GM21529 (cell line): ENCODE measurements around the gene MCRS1.
A peak's percentile ranks its signal among the peaks of the same experiment; 100 is the strongest.
"Not testable (repeated sequence)": the region's sequence is repeated elsewhere in the genome, so short reads cannot be mapped to it uniquely, and the experiment has no call there.

Source experiments
- ATAC-seq: cut with Tn5 transposase; IDR thresholded peaks from one replicate; pipeline ENCODE4 v1.9.1; 2021; ENCODE audit not compliant: unreplicated experiment

Gene MCRS1

DNA sequence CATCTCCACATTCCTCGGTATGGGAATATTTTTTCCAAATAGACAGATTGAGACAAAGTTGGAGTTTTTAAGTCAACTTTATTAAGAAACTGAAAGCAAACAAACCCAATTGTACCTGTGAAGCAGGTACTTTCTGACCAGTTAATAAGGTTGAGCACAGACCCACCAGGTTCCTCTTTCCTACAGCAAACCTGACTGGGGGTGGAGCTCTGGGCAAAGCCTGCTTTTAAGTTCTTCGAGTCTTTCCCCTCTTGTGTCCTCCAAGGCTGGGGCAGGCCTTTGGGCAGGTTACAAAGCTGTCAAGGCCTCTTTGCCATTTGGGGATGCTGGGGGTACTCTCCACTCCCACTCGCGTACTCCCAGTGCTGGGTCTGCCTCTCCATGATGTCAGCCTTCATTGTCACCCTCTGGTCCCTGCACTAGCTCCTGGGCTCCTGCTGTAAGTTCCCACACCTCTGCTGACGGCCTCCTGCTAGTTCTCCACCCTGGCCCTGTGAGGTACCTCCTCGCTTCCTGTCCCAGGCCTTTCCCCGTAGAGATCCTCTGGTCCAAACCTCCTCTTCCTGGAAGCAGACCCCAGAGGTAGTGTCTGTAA, 25.9 kb downstream of the MCRS1 start:
- ATAC-seq: no peak

DNA sequence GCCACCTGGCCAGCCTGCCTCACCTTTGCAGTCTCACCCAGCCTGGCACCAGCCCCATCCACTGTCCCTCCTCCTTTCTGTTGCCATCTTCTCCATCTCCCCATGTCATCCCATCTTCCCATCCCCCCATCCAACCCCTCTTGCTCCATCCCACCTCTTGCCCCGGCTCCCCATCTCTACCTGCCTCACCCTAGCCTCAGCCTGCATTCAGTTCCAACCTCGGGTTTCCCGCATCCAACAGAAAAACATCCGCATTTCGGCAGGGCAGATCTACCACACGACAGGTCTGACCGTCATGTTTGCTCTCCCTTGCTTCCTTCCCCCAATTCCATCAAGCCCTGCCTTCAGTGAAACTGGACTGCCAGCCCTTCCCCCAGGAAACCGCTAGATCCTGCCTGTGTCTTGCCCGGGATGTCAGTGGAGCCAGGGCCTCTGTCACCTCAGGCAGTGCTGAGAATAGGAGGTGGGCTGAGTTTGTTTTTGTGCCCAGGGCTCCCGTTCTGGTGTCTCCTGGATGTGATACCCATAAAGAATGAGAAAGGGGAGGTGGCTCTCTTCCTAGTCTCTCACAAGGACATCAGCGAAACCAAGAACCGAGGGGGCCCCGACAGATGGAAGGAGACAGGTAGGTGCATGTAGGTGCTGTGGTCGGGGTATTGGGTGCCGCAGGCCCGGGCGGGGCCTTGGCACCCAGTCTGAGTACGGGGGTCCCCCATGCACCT, 26.6 kb downstream of the MCRS1 start:
- ATAC-seq: no peak

DNA sequence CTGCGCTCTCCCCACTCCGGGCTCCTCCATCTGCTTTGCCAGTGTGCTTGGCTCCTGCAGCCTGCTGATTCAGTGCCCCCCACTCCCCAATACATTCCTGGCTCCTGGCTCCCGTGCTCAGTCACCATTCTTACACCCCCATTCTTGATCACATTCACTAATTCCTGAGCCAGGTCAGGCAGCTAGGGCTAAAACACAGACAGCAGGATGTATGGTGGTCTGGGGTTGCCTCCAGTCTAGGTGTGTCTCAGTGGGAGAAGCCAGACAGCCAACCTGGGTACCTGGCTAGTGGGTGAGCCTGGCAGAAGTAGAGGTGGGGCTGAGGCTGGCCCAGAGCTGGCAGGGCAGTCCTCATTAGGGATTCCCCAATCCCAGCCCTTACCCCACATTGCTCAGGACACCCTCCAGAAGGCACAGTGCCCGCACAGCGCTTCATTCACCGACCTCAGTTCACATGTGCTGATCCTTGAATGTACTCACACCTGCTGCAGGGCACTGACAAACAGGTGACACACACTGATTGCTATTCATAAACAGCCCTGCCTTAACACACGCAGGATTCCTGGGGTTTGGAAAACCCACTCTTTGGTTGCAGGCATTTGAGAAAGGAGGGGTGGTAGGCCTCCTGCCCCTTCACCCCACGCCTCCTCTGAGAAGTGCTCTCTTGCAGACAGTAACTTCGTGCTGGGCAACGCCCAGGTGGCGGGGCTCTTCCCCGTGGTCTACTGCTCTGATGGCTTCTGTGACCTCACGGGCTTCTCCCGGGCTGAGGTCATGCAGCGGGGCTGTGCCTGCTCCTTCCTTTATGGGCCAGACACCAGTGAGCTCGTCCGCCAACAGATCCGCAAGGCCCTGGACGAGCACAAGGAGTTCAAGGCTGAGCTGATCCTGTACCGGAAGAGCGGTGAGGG, 27.5 kb downstream of the MCRS1 start:
- ATAC-seq: no peak

DNA sequence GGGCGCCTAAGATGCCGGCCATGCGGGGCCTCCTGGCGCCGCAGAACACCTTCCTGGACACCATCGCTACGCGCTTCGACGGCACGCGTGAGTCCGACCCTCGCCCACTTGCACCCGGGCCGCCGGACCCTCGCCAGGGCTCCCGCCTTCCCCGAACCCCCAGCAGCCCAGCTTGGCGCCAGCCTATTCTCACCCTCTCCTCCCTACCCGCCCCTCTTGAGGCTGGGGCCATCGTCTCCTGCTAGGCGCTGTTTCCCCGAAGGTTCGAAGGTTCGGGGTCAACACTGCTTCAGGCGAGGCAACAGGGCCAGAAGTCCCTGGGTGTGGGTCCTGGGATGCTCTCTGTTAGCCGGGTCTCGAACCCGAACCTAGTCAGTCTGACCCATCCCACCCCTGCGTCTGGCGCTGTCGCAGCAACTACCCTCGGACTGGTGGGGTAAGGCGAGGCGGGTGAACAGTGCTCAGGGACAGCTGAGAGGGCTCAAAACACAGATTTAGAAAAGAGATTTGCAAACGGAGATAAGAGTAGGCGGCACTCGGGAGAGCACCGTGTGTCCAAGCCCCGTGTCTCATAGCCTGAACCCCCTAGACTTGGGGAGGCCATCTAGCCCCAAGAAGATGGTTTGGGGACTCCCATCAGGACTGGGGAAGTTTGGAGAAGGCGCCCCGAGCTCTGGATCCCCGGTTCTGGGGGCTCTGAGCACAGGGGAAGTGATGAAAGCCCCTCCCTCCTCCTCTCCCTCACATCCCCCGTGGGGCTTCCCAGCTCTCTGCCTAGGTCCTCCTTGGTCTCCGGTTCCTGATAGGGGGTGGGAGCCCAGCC, 28.3 kb downstream of the MCRS1 start:
- no peak for ATAC-seq

DNA sequence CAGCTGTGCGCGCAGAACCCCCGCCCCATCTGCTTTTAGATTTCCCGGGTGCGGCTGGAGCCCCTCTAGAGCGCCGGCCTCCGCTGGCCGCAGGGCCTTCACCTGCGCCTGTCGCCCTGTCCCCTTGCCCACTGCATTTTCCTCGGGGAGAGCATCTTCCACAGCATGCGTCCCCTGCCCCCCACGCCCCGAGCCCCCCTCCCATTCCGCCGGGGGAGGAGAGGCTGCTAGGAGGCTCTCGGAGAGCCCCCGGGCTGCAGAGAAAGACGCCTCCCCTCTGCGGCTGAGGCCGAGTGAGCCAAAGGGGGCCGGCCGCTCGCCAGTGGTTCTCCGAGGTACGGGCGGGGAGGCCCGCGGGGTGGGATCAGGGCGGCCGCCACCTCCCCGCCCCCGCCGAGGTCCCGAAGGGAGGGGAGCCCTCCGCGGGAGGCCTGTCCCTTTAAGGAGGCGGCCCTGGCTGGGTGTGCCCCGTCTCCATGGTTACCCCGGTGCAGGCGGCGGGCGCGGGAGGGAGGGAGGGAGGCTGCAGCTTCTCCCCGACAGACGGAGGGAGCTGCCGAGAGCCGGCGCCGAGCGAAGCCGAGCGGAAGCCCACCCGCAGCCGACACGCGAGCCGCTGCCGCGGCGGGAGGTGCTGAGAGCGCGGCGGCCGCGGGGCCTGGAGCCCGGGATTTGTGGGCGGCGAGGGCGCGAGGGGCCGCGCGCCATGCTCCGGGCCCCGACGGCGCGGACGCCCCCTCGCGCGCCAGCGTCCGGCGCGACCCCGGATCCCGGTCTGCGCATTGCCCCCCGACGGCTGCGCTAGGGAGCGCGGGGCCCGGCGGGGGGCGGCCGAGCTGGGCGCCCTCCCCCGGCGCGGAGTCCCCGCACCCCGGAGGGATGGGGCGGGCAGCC, 29.2 kb downstream of the MCRS1 start, which contains the start of gene KCNH3:
Gene KCNH3 (plus strand): TSS at position 521 of the 894 bp plus-strand sequence. CDS start 387 bp downstream, outside the sequence.
- ATAC-seq: peak; percentile 68

DNA sequence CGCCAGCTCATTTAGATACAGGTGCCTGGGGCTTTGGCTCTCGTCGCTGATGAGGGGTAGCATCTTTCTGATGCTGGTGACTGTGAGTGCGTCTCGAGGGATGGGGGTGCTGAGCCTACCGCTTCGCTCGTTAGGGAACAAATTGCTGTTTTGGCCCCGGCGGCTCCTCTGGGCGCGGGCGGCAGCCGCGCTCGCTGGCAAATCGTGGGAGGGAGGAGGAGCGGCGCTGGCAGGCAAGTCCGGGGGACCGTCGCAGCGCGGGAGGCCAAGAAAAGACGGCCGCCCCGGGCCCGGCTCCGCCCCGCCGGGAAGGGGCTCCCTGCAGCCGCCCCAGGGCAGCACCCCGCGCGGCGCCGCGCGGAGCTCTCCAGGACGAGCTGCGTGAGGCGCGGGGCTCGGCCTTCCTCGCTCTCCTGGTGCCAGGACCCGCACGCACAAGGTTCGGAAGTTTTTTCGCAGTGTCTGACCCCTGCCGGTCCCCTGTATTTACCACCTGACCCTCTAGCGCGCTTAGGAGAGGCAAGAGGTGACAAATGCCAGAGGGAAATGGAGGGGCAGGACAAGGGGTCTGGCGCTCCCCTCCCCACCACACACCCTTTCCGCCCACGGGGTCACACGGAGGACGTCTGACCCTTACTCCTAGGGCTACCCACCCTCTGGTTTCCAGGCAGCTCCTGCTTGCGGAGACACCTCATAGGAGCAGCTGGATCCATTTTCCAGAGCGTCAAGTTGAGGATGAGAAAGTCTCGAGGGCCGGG, 30.0 kb downstream of the MCRS1 start:
- no peak for ATAC-seq

DNA sequence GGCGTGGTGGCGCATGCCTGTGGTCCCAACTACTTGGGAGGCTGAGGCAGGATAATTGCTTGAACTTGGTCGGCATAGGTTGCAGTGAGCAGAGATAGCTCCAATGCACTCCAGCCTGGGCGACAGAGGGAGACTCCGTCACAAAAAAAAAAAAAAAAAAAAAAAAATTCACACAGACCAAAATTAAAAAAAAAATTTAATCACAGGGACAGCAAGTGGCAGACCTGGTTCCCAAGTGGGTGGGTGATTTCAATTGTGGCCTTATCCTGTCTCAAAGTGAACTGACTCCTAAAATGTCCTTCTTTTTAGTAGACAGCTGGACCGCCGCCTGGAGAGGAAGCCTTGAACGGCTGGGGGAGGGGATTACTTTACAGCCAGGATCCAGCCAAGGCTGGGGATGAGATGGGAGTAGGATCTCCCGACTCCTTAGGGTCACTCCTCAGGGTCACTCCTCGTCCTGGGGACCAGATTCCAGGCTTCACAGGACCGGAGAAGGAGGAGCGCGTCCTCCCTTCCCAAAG, 30.7 kb downstream of the MCRS1 start:
- ATAC-seq: no peak

DNA sequence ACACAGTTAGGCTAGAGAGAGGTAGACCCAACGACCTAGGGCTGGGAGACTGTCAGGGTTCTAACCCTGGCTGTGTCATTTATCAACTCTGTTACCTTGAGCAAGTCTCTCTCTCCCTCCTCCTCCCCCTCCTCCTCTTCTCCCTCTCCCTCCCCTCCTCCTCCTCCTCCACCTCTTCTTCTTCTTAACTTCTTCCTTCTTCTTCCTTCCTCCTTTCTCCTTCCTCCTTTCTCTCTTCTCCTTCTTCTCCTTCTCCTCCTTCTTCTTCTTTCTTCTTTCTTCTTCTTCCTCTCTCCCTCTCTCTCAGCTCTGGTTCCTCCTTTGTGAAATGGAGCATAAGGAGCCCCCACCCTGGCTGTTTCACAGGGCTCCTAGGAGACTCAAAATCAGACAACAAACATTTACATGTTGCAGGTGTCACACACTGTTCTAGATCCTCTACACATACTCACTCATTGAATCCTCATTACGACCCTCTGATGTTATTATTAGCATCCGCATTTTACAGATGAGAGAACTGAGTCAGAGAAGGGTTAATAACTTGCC, 31.3 kb downstream of the MCRS1 start:
- ATAC-seq: no peak

DNA sequence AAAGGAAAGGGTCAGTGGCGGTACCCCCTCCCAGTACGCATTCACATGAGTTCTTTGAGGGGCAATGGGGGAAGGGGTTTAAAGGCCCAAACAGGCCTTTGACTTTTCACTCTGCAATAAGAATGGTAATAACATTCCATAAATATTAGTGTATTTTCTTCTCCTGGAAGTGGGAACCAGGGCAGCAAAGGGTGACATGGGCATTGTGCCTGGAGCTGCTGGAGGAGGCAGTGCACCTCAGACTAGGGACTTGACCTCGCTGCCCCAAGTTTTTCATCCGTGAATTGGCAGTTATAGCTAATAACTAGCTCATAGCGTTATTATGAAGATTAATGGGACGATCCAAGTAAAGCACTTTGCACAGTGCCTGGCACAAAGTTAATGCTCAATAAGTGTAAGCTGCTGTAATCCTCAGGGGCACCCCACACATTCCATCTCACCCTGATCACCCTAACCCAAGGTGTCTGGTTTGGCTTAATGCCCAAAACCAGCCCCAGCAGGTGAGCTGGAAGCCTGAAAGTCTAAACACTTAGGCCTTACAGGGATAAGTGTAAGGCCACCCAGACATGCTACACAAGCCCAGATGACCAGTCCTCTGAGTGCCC, 31.9 kb downstream of the MCRS1 start:
- ATAC-seq: no peak

DNA sequence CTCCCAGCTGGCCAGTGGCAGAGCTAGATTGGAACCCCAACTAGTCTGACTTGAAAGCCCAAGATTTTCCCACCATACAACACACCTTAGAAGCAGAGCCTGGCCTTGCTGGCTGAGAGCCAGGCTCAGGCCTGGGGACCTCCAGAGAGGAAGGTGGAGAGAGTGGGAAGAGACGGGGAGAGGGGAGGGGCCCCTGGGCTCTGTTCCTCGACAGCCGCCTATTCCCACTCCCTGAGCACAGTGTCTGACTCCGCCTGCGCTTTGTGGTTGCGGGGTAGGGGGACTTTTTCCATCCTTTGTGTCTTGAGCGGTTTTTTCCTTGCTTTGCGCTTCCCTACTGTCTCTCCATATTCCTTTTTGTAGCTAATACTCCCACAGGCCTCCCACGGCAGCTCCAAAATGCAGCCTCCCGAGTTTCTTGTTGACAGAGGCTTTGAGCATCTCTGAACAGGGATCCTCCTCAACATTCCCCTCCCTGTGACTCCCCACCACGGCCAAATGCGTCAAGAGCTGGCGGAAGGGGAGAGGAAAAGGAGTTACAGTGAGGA, 33.1 kb downstream of the MCRS1 start:
- ATAC-seq: no peak

DNA sequence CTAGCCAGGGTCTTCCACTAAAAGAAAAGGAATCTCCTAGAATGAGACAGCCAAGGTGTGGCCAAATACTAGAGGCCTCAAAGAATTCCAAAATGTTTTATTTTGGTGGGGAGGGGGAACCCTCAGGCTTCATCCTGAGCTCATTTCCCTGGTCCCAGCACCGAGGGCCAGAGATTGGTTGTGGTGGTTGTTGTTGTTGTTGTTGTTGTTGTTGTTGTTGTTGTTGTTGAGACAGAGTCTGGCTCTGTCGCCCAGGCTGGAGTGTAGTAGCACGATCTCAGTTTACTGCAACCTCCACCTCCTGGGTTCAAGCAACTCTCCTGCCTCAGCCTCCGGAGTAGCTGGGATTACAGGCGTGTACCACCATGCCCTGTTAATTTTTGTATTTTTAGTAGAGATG, 33.8 kb downstream of the MCRS1 start:
- ATAC-seq: not testable (repeated sequence)

DNA sequence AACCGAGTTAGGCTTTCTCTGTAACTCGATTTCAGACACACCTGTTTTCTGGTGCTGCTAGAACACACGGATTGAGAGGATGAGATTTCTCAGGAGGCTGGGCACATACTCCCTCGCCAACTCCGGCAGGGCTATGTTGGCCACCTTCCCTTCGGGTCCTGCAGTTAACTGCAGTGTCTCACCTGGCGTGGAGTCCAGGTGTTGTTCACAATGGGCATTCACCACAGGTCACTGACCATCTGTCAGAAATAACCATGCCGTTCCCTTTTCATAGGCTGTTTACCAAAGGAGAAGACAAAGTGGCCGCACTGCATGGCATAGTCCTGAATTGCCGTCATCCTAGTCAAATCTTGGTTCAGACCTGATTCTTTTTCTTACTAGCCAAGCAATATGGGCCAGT, 34.6 kb downstream of the MCRS1 start:
- ATAC-seq: no peak

DNA sequence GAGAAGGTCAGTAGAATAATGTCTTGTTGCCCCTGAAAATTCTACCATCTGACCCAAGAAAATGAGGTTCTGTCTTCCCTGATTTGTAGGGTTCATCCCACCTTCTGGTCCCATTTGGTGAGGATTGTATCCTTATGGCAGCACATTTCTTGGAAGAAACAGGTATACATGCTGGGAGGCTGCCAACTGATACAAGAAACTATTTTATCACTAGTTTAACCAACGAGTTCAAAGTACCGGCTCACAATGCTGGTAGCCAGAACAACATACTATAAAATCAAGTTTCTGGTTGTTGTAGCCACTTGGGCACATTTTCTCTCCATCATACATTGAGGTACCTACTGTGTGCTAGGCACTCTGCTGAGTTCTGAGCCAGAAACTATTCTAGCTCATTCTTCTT, 36.2 kb downstream of the MCRS1 start:
- no peak for ATAC-seq

DNA sequence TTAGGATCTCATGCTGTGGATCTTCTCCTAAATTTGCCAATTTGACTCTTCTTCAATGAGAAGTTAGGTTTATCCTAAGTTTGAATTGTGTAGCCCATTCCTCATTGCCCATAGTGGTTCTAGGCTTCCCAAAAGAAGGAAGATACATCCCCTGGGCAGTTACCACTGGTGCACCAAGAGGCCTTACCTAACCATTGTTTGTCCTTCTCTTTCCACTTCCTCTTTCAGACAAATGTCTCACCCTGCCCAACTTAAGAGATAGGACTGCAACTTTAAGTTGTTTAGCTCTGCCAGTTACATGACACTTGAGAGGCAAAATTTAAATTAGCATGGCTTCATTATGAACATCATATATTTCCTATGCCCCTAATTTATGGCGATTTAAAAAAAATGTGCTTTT, 38.5 kb downstream of the MCRS1 start:
- ATAC-seq: no peak

DNA sequence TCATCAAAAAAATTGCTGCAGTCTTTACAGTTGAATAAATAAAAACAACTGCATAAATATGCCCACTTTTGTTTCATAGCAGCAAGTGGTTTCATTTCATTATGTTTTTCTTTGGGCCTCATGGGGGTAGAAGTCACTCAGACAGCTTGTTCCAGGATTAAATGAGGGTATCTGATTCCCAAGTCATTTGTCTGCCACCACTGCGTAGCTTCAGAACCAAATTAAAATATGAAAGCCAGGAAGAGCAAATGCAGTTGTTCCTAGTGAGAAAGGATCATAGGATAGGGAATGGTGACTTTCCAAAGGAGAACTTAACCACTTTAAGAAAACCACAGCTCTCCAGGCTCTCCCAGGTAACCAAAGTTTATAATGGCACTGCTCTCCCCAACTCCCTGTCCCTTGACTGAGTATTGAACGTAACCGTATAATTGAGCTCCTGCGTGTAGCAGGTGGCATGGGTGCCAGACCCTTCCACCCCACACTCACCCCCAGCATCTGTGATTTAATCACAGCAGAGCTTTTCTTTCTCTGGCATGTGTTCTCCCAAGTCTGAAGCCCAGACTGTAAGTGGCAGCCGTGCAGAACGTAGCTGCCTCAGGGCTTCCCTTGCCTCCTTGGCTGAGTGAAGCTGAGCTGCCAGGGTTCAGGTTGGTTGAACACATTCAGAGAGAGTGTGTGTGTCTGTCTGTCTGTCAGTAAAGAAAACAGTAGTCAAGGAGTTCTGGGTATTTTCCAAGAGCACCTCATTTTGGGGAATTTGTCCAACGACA, 40.4 kb downstream of the MCRS1 start:
- no peak for ATAC-seq

DNA sequence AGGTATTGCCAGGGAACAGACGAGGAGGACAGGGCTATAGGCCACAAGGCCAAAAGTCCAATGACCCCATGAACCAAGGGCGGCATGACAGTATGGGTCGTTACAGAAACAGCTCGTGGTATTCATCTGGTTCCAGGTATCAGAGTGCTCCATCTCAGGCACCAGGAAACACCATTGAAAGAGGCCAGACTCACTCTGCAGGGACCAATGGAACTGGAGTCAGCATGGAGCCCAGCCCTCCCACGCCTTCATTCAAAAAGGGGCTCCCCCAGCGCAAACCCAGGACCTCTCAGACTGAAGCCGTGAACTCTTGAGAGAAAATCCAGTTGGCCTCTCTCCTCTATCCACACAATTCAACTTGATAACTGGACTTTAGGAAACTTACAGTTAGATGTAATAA, 42.0 kb downstream of the MCRS1 start:
- no peak for ATAC-seq

DNA sequence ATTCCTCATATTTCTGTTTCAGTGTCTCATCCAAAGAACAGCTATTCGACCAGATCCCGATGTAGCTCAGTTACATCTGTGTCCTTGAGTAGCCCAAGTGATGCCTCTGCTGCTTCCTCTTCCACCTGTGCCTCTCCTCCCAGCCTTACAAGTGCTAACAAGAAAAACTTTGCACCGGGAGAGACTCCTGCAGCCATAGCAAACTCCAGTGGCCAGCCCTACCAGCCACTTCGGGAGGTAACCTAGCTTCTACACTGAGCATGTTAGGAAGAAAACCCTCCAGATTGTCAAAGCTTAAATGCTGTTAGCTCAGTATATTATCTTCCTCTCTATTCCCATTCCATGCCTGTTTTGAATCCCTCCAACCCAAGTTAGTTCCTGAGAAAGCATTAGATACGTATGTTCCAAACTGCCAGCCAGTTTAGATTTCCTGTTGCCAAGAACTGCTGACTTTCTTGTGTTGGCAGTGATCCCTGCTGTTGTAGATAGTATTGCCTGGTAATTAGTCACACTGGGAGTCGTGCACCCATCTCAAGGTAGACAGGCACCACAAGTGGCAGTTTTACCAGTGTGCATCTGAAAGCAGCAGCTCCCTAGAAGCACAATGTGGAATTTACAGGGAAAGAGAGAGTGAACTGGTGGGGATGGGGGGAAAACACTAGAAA, 43.1 kb downstream of the MCRS1 start:
- no peak for ATAC-seq
